C4-2B (cell line): ENCODE data around the gene LRMDA.

Source experiments
- CTCF ChIP-seq: fragments of 450-650 bp; conservative IDR thresholded peaks from 2 replicates; pipeline ENCODE4 v1.5.1; 2017; ENCODE audit warnings: mild to moderate bottlenecking
- ZFX ChIP-seq: fragments of 450-650 bp; IDR thresholded peaks from 2 replicates; pipeline ENCODE4 v1.6.1; 2017

- no peak for TF ChIP-seq CTCF
- no peak for TF ChIP-seq ZFX
These were observed 1060.6 kb downstream of the LRMDA start for GRCh38 chr10:76492026-76492425.
